Liver (tissue), 9 donors: ENCODE measurements around the gene RAB11A. TPM values are rescaled to one million over a fixed set of nuclear protein-coding genes. Genes with fewer than 3 reads are reported as not detected.

Experiments used
- DNase-seq: peaks from one replicate; pipeline ENCODE4 v3.0.0-alpha.2; 2017; ENCODE audit warnings: low spot score
- H3K27ac ChIP-seq, 2 donors: one replicate each; pipeline ENCODE4 v1.7.0; 2013; ENCODE audit warnings: inconsistent platforms in 2 of 2, low read length in 2 of 2, control low read depth in 1 of 2, low read depth in 1 of 2, mild to moderate bottlenecking in 1 of 2
- H3K27me3 ChIP-seq, 4 donors: one replicate each; pipeline versions ENCODE4 v1.6.1 to v1.7.0; 2013; ENCODE audit warnings: low read length in 3 of 4, inconsistent platforms in 1 of 4, mild to moderate bottlenecking in 1 of 4, moderate library complexity in 1 of 4; ENCODE audit not compliant: control insufficient read depth in 4 of 4, insufficient read depth in 4 of 4
- H3K36me3 ChIP-seq, 4 donors: one replicate each; pipeline versions ENCODE4 v1.6.1 to v1.7.0; 2013; ENCODE audit warnings: low read length in 3 of 4, mild to moderate bottlenecking in 3 of 4, low read depth in 1 of 4, moderate library complexity in 1 of 4; ENCODE audit not compliant: control insufficient read depth in 4 of 4, insufficient read depth in 3 of 4
- H3K4me1 ChIP-seq, 4 donors: one replicate each; pipeline versions ENCODE4 v1.6.1 to v1.7.0; 2013; ENCODE audit warnings: low read length in 3 of 4, mild to moderate bottlenecking in 3 of 4, moderate library complexity in 1 of 4; ENCODE audit not compliant: control insufficient read depth in 4 of 4, insufficient read depth in 4 of 4
- H3K4me3 ChIP-seq, 3 donors: one replicate each; pipeline versions ENCODE4 v1.6.1 to v1.7.0; 2013; ENCODE audit warnings: low read length in 3 of 3, control low read depth in 1 of 3, low read depth in 1 of 3, mild to moderate bottlenecking in 1 of 3
- H3K9ac ChIP-seq, 2 donors: one replicate each; pipeline ENCODE4 v1.7.0; 2013; ENCODE audit warnings: low read length in 2 of 2, mild to moderate bottlenecking in 2 of 2, moderate library complexity in 2 of 2, control low read depth in 1 of 2, low read depth in 1 of 2
- H3K9me3 ChIP-seq, 4 donors: one replicate each; pipeline versions ENCODE4 v1.6.1 to v1.7.0; 2013; ENCODE audit warnings: low read length in 3 of 4; ENCODE audit not compliant: control insufficient read depth in 4 of 4
- EGR1 ChIP-seq, 2 donors: IDR thresholded peaks; 2 replicates each; pipeline ENCODE4 v1.6.1; 2016 to 2018; ENCODE audit warnings: antibody characterized with exemption in 2 of 2, low read depth in 2 of 2
- FOXA1 ChIP-seq: IDR thresholded peaks from 2 replicates; pipeline ENCODE4 v1.6.1; 2016; ENCODE audit warnings: antibody characterized with exemption
- GABPA ChIP-seq, 2 donors: IDR thresholded peaks in 1 of 2; conservative IDR thresholded peaks in 1 of 2; 2 replicates each; pipeline ENCODE4 v1.6.1; 2016; ENCODE audit warnings: antibody characterized with exemption in 2 of 2, mild to moderate bottlenecking in 1 of 2, moderate library complexity in 1 of 2
- HNF4A ChIP-seq, 2 donors: conservative IDR thresholded peaks; 2 replicates each; pipeline ENCODE4 v1.6.1; 2016; ENCODE audit warnings: antibody characterized with exemption in 2 of 2, mild to moderate bottlenecking in 2 of 2
- HNF4G ChIP-seq: IDR thresholded peaks from 2 replicates; pipeline ENCODE4 v1.6.1; 2016; ENCODE audit warnings: antibody characterized with exemption
- JUND ChIP-seq, 2 donors: IDR thresholded peaks; 2 replicates each; pipeline ENCODE4 v1.6.1; 2016; ENCODE audit warnings: antibody characterized with exemption in 2 of 2
- NR2F2 ChIP-seq: IDR thresholded peaks from 2 replicates; pipeline ENCODE4 v1.6.1; 2016; ENCODE audit warnings: antibody characterized with exemption
- RAD21 ChIP-seq, 2 donors: IDR thresholded peaks; 2 replicates each; pipeline ENCODE4 v1.6.1; 2016; ENCODE audit warnings: antibody characterized with exemption in 2 of 2, mild to moderate bottlenecking in 2 of 2
- RXRA ChIP-seq, 2 donors: IDR thresholded peaks; 2 replicates each; pipeline ENCODE4 v1.6.1; 2017 to 2018; ENCODE audit warnings: antibody characterized with exemption in 2 of 2, mild to moderate bottlenecking in 1 of 2
- TAF1 ChIP-seq: conservative IDR thresholded peaks from 2 replicates; pipeline ENCODE4 v1.6.1; 2016; ENCODE audit warnings: antibody characterized with exemption, mild to moderate bottlenecking
- YY1 ChIP-seq: IDR thresholded peaks from 2 replicates; pipeline ENCODE4 v1.6.1; 2016; ENCODE audit warnings: antibody characterized with exemption, mild to moderate bottlenecking
- WGBS: extraction: QIAGEN DNeasy Blood & Tissue Kit; methylation state at CpG from one replicate; pipeline ENCODE4 v1.1.7; 2013; 5-methylcytosine and 5-hydroxymethylcytosine counted together
- polyA plus RNA-seq, 2 donors: library from polyadenylated mRNA; stranded (reverse) in 1 of 2; unstranded in 1 of 2; fragments of 200-250 nt in 1 of 2; fragments of >200 nt in 1 of 2; fragmentation: Nextera tagmentation in 1 of 2; extraction: Ambion mirVana in 1 of 2; gene quantifications; one replicate each; pipeline versions ENCODE4 v1.2.1 to v1.2.3, GENCODE V29; 2013 to 2015
- total RNA-seq, 2 donors: library from RNA; depleted of rRNA; stranded (reverse); fragments of >200 nt; gene quantifications; one replicate each; pipeline ENCODE4 v1.2.3, GENCODE V29; 2014
- TF ChIP-seq, protein P1 (sequence below): fragments of 150-350 bp; IDR thresholded peaks from 2 replicates; pipeline ENCODE4 v1.5.1; 2017; ENCODE audit warnings: improper control_type of control experiment, low read depth, low read length; ENCODE audit not compliant: missing input control
- TF ChIP-seq, protein P2 (sequence below): IDR thresholded peaks from 2 replicates; pipeline ENCODE4 v1.6.1; 2016; ENCODE audit warnings: antibody characterized with exemption
- TF ChIP-seq, protein P3 (sequence below): IDR thresholded peaks from 2 replicates; pipeline ENCODE4 v1.6.1; 2016; ENCODE audit warnings: antibody characterized with exemption, mild to moderate bottlenecking
- TF ChIP-seq, protein P4 (sequence below): IDR thresholded peaks from 2 replicates; pipeline ENCODE4 v1.6.1; 2016; ENCODE audit warnings: antibody characterized with exemption
- donor health status: healthy.
- donor health status: healthy.
- donor health status: healthy.
- donor health status: healthy.
- donor health status: healthy.

The RAB11A gene
- total and polyA plus RNA-seq, 4 donors: 40.6 to 100 (median 81.7) TPM

DNA sequence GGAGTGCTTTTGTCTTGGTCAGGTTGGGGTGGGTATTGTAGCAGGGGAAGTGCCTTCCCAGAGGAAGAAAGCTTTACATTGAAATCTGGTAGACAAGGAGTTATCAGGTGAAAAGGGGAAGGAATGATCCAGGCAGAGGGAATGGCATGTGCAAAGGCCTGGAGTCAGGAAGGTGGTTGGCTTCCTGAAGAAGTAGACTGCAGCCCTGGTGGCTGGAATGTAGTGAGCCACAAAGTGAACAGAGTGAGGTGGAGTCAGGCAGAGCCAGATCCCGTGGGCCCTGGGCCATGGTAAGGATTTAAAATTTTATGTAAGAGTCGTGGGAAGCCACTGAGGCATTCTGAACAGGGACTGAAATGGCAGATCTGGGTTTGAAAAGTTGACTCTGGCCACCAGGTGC is 58.3 kb downstream of the RAB11A start (continued):
- TF ChIP-seq, protein P1, sequence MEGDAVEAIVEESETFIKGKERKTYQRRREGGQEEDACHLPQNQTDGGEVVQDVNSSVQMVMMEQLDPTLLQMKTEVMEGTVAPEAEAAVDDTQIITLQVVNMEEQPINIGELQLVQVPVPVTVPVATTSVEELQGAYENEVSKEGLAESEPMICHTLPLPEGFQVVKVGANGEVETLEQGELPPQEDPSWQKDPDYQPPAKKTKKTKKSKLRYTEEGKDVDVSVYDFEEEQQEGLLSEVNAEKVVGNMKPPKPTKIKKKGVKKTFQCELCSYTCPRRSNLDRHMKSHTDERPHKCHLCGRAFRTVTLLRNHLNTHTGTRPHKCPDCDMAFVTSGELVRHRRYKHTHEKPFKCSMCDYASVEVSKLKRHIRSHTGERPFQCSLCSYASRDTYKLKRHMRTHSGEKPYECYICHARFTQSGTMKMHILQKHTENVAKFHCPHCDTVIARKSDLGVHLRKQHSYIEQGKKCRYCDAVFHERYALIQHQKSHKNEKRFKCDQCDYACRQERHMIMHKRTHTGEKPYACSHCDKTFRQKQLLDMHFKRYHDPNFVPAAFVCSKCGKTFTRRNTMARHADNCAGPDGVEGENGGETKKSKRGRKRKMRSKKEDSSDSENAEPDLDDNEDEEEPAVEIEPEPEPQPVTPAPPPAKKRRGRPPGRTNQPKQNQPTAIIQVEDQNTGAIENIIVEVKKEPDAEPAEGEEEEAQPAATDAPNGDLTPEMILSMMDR: no peak
- TF ChIP-seq FOXA1: no peak

DNA sequence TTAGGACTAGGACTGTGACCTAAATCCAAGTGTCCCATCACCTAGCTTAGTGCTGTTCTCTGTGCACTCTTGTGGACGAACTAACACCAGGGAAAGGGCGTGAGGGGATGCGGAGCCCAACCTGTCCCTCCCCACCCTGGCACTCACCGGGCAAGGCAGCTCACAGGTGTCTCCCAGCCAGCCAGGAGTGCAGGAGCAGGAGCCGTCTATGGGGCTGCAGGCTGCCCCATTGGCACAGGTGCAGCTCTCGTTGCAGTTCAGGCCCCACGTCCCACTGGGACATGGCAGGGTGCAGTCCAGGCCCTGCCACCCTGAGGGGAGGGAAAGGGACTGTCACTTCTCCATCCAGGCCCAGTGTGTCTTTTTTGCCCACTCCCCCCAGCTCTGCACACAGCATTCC is 60.3 kb downstream of the RAB11A start:
- 95% methylated on average over 7 of the region's 7 CpGs for WGBS
- Histone ChIP-seq H3K4me1 (no peaks in the 10 kb centered on the region), H3K4me3 (no peak overlapping the region), H3K9ac (no peak overlapping the region), H3K36me3 (no peaks in the 10 kb centered on the region), H3K27me3 (no peaks in the 10 kb centered on the region), H3K27ac (no peak overlapping the region), H3K9me3 (no peaks in the 10 kb centered on the region)
- no peak for TF ChIP-seq JUND (IDR thresholded peaks at IDR 0.05)
- no peak for TF ChIP-seq TAF1
- TF ChIP-seq RAD21 (IDR thresholded peaks at IDR 0.05): no peak
- TF ChIP-seq, protein P2, sequence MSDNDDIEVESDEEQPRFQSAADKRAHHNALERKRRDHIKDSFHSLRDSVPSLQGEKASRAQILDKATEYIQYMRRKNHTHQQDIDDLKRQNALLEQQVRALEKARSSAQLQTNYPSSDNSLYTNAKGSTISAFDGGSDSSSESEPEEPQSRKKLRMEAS: no peak
- no peak for TF ChIP-seq RXRA (IDR thresholded peaks at IDR 0.05)
- TF ChIP-seq NR2F2: no peak
- no peak for TF ChIP-seq FOXA1
- no peak for DNase-seq

DNA sequence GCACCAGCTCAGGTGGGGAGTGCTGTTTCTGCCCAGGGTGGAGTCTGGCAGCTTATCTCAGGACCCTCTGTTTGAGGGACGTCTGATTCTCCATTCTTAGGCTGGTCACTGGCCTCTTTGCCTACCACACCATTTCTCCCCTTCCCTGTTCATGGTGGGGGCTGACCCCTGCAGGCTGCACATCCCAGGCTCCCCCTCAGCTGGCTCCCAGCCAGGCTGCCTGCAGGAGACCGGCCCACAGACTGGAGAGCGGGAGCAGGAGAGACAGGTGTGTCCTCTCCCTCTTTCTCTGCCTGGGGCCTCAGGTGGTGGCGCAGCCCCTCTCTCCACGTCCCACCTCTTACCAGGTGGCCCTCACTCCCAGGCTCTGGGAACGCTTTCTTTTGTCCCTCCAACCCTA is 60.8 kb downstream of the RAB11A start:
- Histone ChIP-seq H3K9me3 (no peaks in the 10 kb centered on the region), H3K27ac (no peak overlapping the region), H3K9ac (no peak overlapping the region), H3K36me3 (no peaks in the 10 kb centered on the region), H3K27me3 (no peaks in the 10 kb centered on the region), H3K4me1 (no peaks in the 10 kb centered on the region), H3K4me3 (no peak overlapping the region)
- no peak for DNase-seq
- 87% methylated on average over 6 of the region's 6 CpGs for WGBS
- TF ChIP-seq FOXA1: no peak
- TF ChIP-seq, protein P1: no peak
- TF ChIP-seq, protein P3, sequence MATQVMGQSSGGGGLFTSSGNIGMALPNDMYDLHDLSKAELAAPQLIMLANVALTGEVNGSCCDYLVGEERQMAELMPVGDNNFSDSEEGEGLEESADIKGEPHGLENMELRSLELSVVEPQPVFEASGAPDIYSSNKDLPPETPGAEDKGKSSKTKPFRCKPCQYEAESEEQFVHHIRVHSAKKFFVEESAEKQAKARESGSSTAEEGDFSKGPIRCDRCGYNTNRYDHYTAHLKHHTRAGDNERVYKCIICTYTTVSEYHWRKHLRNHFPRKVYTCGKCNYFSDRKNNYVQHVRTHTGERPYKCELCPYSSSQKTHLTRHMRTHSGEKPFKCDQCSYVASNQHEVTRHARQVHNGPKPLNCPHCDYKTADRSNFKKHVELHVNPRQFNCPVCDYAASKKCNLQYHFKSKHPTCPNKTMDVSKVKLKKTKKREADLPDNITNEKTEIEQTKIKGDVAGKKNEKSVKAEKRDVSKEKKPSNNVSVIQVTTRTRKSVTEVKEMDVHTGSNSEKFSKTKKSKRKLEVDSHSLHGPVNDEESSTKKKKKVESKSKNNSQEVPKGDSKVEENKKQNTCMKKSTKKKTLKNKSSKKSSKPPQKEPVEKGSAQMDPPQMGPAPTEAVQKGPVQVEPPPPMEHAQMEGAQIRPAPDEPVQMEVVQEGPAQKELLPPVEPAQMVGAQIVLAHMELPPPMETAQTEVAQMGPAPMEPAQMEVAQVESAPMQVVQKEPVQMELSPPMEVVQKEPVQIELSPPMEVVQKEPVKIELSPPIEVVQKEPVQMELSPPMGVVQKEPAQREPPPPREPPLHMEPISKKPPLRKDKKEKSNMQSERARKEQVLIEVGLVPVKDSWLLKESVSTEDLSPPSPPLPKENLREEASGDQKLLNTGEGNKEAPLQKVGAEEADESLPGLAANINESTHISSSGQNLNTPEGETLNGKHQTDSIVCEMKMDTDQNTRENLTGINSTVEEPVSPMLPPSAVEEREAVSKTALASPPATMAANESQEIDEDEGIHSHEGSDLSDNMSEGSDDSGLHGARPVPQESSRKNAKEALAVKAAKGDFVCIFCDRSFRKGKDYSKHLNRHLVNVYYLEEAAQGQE: no peak
- no peak for TF ChIP-seq EGR1 (IDR thresholded peaks at IDR 0.05; ENCODE audit: low read depth in 2 of 2)
- no peak for TF ChIP-seq HNF4G
- TF ChIP-seq YY1: no peak
- no peak for TF ChIP-seq RXRA (IDR thresholded peaks at IDR 0.05)
- TF ChIP-seq, protein P2: no peak
- no peak for TF ChIP-seq JUND (IDR thresholded peaks at IDR 0.05)
- no peak for TF ChIP-seq TAF1
- TF ChIP-seq NR2F2: no peak
- TF ChIP-seq RAD21 (IDR thresholded peaks at IDR 0.05): no peak
- TF ChIP-seq, protein P4, sequence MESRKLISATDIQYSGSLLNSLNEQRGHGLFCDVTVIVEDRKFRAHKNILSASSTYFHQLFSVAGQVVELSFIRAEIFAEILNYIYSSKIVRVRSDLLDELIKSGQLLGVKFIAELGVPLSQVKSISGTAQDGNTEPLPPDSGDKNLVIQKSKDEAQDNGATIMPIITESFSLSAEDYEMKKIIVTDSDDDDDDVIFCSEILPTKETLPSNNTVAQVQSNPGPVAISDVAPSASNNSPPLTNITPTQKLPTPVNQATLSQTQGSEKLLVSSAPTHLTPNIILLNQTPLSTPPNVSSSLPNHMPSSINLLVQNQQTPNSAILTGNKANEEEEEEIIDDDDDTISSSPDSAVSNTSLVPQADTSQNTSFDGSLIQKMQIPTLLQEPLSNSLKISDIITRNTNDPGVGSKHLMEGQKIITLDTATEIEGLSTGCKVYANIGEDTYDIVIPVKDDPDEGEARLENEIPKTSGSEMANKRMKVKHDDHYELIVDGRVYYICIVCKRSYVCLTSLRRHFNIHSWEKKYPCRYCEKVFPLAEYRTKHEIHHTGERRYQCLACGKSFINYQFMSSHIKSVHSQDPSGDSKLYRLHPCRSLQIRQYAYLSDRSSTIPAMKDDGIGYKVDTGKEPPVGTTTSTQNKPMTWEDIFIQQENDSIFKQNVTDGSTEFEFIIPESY: no peak
- TF ChIP-seq GABPA (IDR thresholded peaks at IDR 0.05 in 1 of 2, conservative IDR thresholded peaks at IDR 0.05 in 1 of 2): no peak
- TF ChIP-seq HNF4A (conservative IDR thresholded peaks at IDR 0.05): no peak
